Ovary (tissue), 3 donors: Measurements from ENCODE around the gene FAM237A.

ENCODE experiments used
- CTCF ChIP-seq, 3 donors: fragments of 450-650 bp in 2 of 3; fragments of 200-600 bp in 1 of 3; IDR thresholded peaks; one replicate each; pipeline versions ENCODE4 v1.5.1 to v1.8.0; 2016 to 2022; ENCODE audit warnings: antibody characterized with exemption in 3 of 3, mild to moderate bottlenecking in 1 of 3
- EP300 ChIP-seq: sonication (generic); formaldehyde crosslinking; IDR thresholded peaks from one replicate; pipeline ENCODE4 v1.6.1; 2017; ENCODE audit warnings: antibody characterized with exemption
- POLR2A ChIP-seq: fragments of 450-650 bp; IDR thresholded peaks from one replicate; pipeline ENCODE4 v1.6.1; 2017; ENCODE audit warnings: antibody characterized with exemption, mild to moderate bottlenecking, moderate library complexity
- donor health status: DM: no; HTN: no; CAD: no.

GRCh38 chr2:206610451-206610850 lies 31.8 kb upstream of the FAM237A start:
- TF ChIP-seq CTCF (IDR thresholded peaks at IDR 0.05) (no peak), POLR2A (no peak), EP300 (no peak)
